Measurements from ENCODE around the gene EMC9.

DNA sequence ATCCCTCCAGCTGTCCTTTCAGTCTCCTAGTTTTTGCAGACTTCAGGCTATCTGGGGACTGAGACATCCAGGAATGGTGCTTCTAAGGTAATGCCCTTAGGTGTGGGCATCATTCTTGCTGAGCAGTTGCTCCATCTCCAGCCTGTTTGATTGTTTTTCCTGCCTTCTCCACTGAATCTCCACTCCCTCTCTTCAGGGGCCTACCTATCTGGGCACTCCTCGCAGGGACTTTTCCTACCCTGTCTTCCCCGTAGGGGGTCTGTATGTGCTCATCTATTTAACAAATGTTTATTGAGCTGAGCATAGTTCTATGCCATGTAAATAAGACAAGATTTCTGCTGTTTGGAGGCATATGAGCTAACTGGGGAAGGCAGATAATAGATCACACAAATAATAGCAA lies 8.4 kb downstream of the EMC9 start:
- TF ChIP-seq SPI1 (IDR thresholded peaks at IDR 0.05; ENCODE audit: low read depth, low read length) (no peak), POLR2AphosphoS5 (IDR thresholded peaks at IDR 0.05; ENCODE audit: low read depth, low read length) (no peak), POLR2A (IDR thresholded peaks at IDR 0.05; ENCODE audit: low read depth, low read length) (no peak), PAX5 (IDR thresholded peaks at IDR 0.05; ENCODE audit: insufficient read depth, low read length, severe bottlenecking) (no peak)

Data from GM12891 (cell line).